Transverse colon (tissue), 4 donors: ENCODE results near the gene MEIOB. TPM values are rescaled to one million over a fixed set of nuclear protein-coding genes. Genes with fewer than 3 reads are reported as not detected.

Source experiments
- DNase-seq: peaks from one replicate; pipeline ENCODE4 v3.0.0-alpha.2; 2019
- H3K27ac ChIP-seq, 4 donors: fragments of 200-600 bp; sonication (generic); 2 replicates each; pipeline ENCODE4 v1.5.1; 2016 to 2018; ENCODE audit warnings: inconsistent platforms in 4 of 4
- H3K27me3 ChIP-seq: fragments of 200-600 bp; sonication (generic); 2 replicates; pipeline ENCODE4 v1.5.1; 2017; ENCODE audit warnings: inconsistent platforms
- H3K36me3 ChIP-seq, 4 donors: fragments of 200-600 bp; sonication (generic); 2 replicates each; pipeline ENCODE4 v1.5.1; 2017 to 2019; ENCODE audit warnings: inconsistent platforms in 4 of 4
- H3K4me1 ChIP-seq, 4 donors: fragments of 200-600 bp; sonication (generic); 2 replicates each; pipeline ENCODE4 v1.5.1; 2017 to 2020; ENCODE audit warnings: inconsistent platforms in 4 of 4
- H3K4me3 ChIP-seq, 4 donors: fragments of 200-600 bp; sonication (generic); 1 replicate in 1 of 4; 2 replicates in 3 of 4; pipeline versions ENCODE4 v1.5.1 to v1.6.1; 2017 to 2019; ENCODE audit warnings: inconsistent platforms in 4 of 4
- H3K9me3 ChIP-seq, 2 donors: fragments of 200-600 bp; sonication (generic); 2 replicates each; pipeline ENCODE4 v1.5.1; 2017 to 2019; ENCODE audit warnings: inconsistent platforms in 2 of 2
- CTCF ChIP-seq, 5 experiments: fragments of 200-600 bp in 3 of 5; fragments of 450-650 bp in 2 of 5; sonication (generic) in 3 of 5; IDR thresholded peaks; 1 replicate in 2 of 5; 2 replicates in 3 of 5; pipeline ENCODE4 v1.5.1; 2016 to 2017; ENCODE audit warnings: antibody characterized with exemption in 5 of 5, inconsistent platforms in 3 of 5, mild to moderate bottlenecking in 2 of 5, moderate library complexity in 1 of 5
- EP300 ChIP-seq: sonication (generic); formaldehyde crosslinking; IDR thresholded peaks from one replicate; pipeline ENCODE4 v1.6.1; 2017; ENCODE audit warnings: antibody characterized with exemption, low read depth
- POLR2A ChIP-seq: fragments of 450-650 bp; IDR thresholded peaks from one replicate; pipeline ENCODE4 v1.6.1; 2016; ENCODE audit warnings: antibody characterized with exemption, mild to moderate bottlenecking, moderate library complexity
- POLR2AphosphoS5 ChIP-seq, 3 donors: sonication (generic); formaldehyde crosslinking; IDR thresholded peaks; one replicate each; pipeline ENCODE4 v1.6.1; 2016; ENCODE audit warnings: antibody characterized with exemption in 3 of 3
- WGBS, 2 donors: methylation state at CpG; one replicate each; pipeline ENCODE4 v1.1.5; 2018; ENCODE audit warnings: low coverage in 1 of 2; 5-methylcytosine and 5-hydroxymethylcytosine counted together
- in situ Hi-C, 4 donors: fragments of 200-750 bp; cut with MboI; loops; one replicate each; pipeline versions ENCODE4 v1.15.0 to v1.15.1; 2017; ENCODE audit warnings: low sequenced_read_pairs in 3 of 4, low pct_ligation_motif_present in 1 of 4, low pct_unique_long_range_greater_than_20kb in 1 of 4
- intact Hi-C: fragments of 100-400 bp; cut with DNase I; formaldehyde crosslinking; loops from one replicate; pipeline ENCODE4 v1.15.1; 2023; ENCODE audit warnings: low total_unique reads
- total RNA-seq, 4 donors: library from RNA; depleted of rRNA; stranded (reverse); fragments of >200 nt; gene quantifications; one replicate each; pipeline ENCODE4 v1.1.0, GENCODE V29; 2016

The MEIOB gene
- total RNA-seq, 4 donors from 2014 or later: not detected

- intact Hi-C loops: no loop called here
- Histone ChIP-seq H3K4me1 (no peaks in the 10 kb centered on the region), H3K27ac (no peak overlapping the region), H3K9me3 (no peaks in the 10 kb centered on the region), H3K4me3 (no peak overlapping the region), H3K27me3 (peaks cover 13% of the 10 kb centered on the region), H3K36me3 (no peaks in the 10 kb centered on the region)
- DNase-seq: no peak
- WGBS, 2 donors: 57 to 79% methylated on average over 2 to 4 of the region's 4 CpGs
- in situ Hi-C loops: no loop called here
- TF ChIP-seq POLR2AphosphoS5 (IDR thresholded peaks at IDR 0.05) (no peak), POLR2A (no peak), CTCF (IDR thresholded peaks at IDR 0.05) (no peak), EP300 (no peak)
Measured at GRCh38 chr16:1845985-1846384, 26.0 kb downstream of the MEIOB start.

GRCh38 chr16:1839554-1839953 is 32.4 kb downstream of the MEIOB start:
- in situ Hi-C loops (no loop called here), intact Hi-C loops (no loop called here)
- WGBS, 2 donors: 63% methylated on average over 9 of the region's 9 CpGs; no CpG with 5 or more reads in 1 of the 2 donors
- H3K4me1 ChIP-seq: no peaks in the 10 kb centered on the region
- H3K27ac ChIP-seq: no peak overlapping the region
- no peak overlapping the region for H3K4me3 ChIP-seq
- no peaks in the 10 kb centered on the region for H3K27me3 ChIP-seq
- no peak for DNase-seq
- TF ChIP-seq CTCF (IDR thresholded peaks at IDR 0.05): no peak
- TF ChIP-seq POLR2AphosphoS5 (IDR thresholded peaks at IDR 0.05): no peak
- TF ChIP-seq POLR2A: no peak
- TF ChIP-seq EP300: no peak
- H3K9me3 ChIP-seq: no peaks in the 10 kb centered on the region
- H3K36me3 ChIP-seq: no peaks in the 10 kb centered on the region

GRCh38 chr16:1834096-1834495 is 37.9 kb downstream of the MEIOB start:
- DNase-seq: no peak
- WGBS, 2 donors: 83 to 85% methylated on average over 5 of the region's 5 CpGs
- Histone ChIP-seq H3K36me3 (peaks cover 0 to 5% (median 0%) of the 10 kb centered on the region in 4 donors), H3K4me1 (peaks cover under 1 to 17% (median 9%) of the 10 kb centered on the region in 4 donors), H3K4me3 (no peak overlapping the region), H3K27me3 (no peaks in the 10 kb centered on the region), H3K27ac (no peak overlapping the region), H3K9me3 (no peaks in the 10 kb centered on the region)
- intact Hi-C loops: no loop called here
- no peak for TF ChIP-seq CTCF (IDR thresholded peaks at IDR 0.05)
- TF ChIP-seq POLR2AphosphoS5 (IDR thresholded peaks at IDR 0.05): no peak
- no peak for TF ChIP-seq POLR2A
- TF ChIP-seq EP300: no peak
- in situ Hi-C loops: no loop called here

GRCh38 chr16:1832838-1833454 is 39.0 kb downstream of the MEIOB start:
- H3K4me3 ChIP-seq: no peak overlapping the region
- TF ChIP-seq CTCF (IDR thresholded peaks at IDR 0.05) (no peak), POLR2A (no peak), POLR2AphosphoS5 (IDR thresholded peaks at IDR 0.05) (no peak), EP300 (no peak)
- in situ Hi-C loops (no loop called here), intact Hi-C loops (no loop called here)
- H3K27me3 ChIP-seq: no peaks in the 10 kb centered on the region
- no peak overlapping the region for H3K27ac ChIP-seq
- H3K36me3 ChIP-seq: peaks cover 0 to 5% (median 0%) of the 10 kb centered on the region in 4 donors
- H3K4me1 ChIP-seq: peaks cover 9 to 29% (median 20%) of the 10 kb centered on the region in 4 donors
- H3K9me3 ChIP-seq: no peaks in the 10 kb centered on the region
- DNase-seq: no peak
- 65 to 89% methylated on average over 5 to 9 of the region's 9 CpGs for WGBS, 2 donors
